ENCODE data around the gene FCAMR.
"Not testable (repeated sequence)": the region's sequence is repeated elsewhere in the genome, so short reads cannot be mapped to it uniquely, and the experiment has no call there.

Gene FCAMR

DNA sequence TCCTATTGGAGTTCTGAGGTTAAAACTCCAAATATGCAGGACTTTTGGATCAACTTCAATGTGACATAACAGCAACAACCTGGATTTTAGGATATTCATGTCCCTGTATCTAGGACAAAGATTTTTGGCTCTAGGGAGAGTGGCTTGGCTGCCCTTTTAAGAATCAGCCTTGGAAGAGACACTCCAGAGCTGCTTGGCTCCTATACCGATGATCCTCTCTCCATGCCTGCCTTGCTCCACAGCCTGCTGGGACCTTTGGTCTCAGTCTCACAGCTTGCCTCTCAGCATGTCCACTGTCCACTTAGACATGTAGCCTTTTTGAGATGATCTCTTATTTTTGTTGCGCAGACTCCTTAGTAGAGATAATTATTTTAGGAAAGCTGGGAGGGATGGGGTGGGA is 44.0 kb downstream of the FCAMR start:
- Histone ChIP-seq H3K9me3 (ENCODE audit: control insufficient read depth, insufficient read depth, low read length) (no peaks in the 10 kb centered on the region), H3K36me3 (ENCODE audit: control insufficient read depth, insufficient read depth, low read length) (no peaks in the 10 kb centered on the region), H3K4me3 (ENCODE audit: low read depth, low read length) (no peak overlapping the region), H3K27me3 (ENCODE audit: control insufficient read depth, insufficient read depth, low read length) (no peaks in the 10 kb centered on the region), H3K9ac (ENCODE audit: low read depth, low read length) (no peak overlapping the region), H3K4me1 (ENCODE audit: control insufficient read depth, insufficient read depth, low read length) (no peaks in the 10 kb centered on the region)

DNA sequence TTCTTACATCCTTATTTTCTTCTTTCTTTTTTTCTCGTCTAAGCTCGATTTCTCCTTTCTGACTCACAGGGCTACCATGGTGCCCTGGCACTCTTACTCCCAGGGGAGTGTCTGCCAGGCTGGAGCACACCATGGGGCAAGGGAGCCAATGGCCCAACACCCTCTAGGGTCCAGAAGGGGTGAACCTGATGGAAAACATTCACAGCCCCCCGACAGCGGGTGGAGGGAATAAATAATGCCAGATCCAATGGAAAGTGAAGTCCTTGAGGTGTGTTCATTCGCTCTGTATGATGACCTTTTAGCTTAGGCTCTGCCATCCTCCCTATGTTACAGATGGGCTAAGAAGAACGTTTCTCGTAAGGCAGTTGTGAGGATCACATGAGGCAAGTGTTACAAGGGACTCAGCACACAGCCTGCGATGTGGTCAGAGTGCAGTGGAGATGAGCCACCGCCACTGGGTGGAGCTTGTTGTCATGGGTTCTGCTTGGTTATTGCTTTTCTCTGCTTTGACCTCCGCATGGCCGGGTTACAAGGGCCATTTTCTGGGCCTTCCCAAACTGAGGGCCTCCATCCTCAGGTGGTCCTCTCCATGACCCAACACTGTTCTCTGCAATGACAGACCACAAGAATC is 45.0 kb downstream of the FCAMR start:
- Histone ChIP-seq H3K4me3 (ENCODE audit: low read depth, low read length) (no peak overlapping the region), H3K4me1 (ENCODE audit: control insufficient read depth, insufficient read depth, low read length) (no peaks in the 10 kb centered on the region), H3K27me3 (ENCODE audit: control insufficient read depth, insufficient read depth, low read length) (no peaks in the 10 kb centered on the region), H3K36me3 (ENCODE audit: control insufficient read depth, insufficient read depth, low read length) (no peaks in the 10 kb centered on the region), H3K9me3 (ENCODE audit: control insufficient read depth, insufficient read depth, low read length) (no peaks in the 10 kb centered on the region), H3K9ac (ENCODE audit: low read depth, low read length) (no peak overlapping the region)

DNA sequence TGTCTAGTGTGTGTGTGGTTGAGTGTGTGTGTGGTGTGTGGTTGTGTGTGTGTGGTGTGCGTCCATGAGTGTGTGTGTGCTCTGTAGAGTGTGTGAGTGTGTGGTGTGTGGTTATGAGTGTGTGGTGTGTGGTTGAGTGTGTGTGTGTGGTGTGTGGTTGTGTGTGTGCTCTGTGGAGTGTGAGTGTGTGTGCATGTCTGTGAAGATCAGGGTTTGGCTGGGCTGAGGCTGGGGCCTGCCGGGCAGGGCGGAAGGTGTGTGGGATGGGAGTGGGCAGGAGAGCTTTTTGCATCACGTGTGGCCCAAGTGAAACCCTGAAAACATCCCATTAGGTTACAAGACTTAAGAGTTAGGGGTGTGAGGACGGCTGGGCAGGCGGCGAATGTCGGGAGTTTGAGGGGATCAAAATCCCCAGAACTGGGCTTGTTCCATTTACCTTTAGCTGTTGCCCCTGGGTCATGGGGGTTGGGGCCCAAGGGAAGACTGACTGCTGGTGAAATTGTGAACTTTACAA is 45.6 kb downstream of the FCAMR start:
- Histone ChIP-seq H3K4me1 (ENCODE audit: control insufficient read depth, insufficient read depth, low read length) (no peaks in the 10 kb centered on the region), H3K9ac (ENCODE audit: low read depth, low read length) (no peak overlapping the region), H3K4me3 (ENCODE audit: low read depth, low read length) (no peak overlapping the region), H3K27me3 (ENCODE audit: control insufficient read depth, insufficient read depth, low read length) (no peaks in the 10 kb centered on the region), H3K36me3 (ENCODE audit: control insufficient read depth, insufficient read depth, low read length) (no peaks in the 10 kb centered on the region), H3K9me3 (ENCODE audit: control insufficient read depth, insufficient read depth, low read length) (no peaks in the 10 kb centered on the region)

DNA sequence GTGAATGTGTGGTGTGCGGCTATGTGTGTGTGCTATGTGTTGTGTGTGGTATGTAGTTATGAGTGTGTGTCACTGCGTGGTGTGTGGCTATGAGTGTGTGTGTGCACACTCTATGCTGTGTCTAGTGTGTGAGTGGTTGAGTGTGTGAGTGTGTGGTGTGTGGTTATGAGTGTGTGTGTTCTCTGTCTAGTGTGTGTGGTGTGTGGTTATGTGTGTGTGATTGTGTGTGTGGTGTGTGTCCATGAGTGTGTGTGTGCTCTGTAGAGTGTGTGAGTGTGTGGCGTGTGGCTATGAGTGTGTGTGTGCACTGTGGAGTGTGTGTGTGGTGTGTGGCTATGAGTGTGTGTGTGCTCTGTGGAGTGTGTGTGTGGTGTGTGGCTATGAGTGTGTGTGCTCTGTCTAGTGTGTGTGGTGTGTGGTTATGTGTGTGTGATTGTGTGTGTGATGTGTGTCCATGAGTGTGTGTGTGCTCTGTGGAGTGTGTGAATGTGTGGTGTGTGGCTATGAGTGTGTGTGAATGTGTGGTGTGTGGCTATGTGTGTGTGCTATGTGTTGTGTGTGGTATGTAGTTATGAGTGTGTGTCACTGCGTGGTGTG is 46.2 kb downstream of the FCAMR start:
- H3K27me3 ChIP-seq (ENCODE audit: control insufficient read depth, insufficient read depth, low read length); H3K36me3 ChIP-seq (ENCODE audit: control insufficient read depth, insufficient read depth, low read length); H3K9me3 ChIP-seq (ENCODE audit: control insufficient read depth, insufficient read depth, low read length); H3K4me3 ChIP-seq (ENCODE audit: low read depth, low read length); H3K4me1 ChIP-seq (ENCODE audit: control insufficient read depth, insufficient read depth, low read length); H3K9ac ChIP-seq (ENCODE audit: low read depth, low read length): not testable (repeated sequence)

DNA sequence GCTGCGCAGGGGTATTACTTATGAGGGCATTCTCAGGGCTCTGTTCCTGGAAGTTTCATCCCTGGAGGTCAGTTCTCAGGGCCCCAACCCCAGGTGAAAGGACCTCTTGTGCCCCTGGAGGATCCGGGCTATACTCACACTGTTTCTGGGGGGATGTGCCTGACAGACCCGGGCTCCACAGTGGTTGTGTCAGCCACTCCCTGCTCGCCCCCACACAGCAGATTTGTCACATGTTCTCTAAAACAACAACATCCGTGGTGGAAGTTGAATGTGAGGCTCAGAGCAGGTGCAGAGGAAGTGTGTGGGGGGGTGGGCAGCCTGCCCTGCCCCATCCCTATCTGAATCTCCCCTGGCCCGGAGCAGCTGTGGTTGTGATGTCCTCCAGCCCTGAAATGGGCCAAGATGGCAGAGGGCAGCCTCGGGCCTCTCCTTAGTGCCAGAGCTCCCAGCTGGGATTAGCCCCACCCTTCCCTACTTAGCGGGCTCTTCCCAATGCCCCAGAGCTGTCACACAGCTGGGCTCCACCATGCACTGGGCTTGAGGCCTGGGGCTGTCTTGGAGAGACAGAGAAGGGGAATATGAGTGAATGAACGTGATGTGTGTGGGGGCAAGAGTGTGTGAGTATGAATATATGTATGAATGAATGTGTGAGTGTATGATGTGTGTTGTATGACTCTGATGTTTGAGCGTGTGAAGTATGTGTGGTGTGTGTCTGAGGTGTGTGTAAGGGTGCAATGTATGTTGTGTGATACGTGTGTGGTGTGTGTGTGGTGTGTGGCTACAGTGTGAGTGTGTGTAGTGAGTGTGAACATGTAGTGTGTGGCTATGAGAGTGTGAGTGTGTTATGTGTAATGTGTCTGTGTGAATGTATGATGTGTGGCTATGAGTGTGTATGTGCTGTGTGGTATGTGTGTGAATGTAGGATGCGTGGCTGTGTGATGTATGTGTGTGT is 47.0 kb downstream of the FCAMR start:
- Histone ChIP-seq H3K27me3 (ENCODE audit: control insufficient read depth, insufficient read depth, low read length) (no peaks in the 10 kb centered on the region), H3K4me1 (ENCODE audit: control insufficient read depth, insufficient read depth, low read length) (no peaks in the 10 kb centered on the region), H3K4me3 (ENCODE audit: low read depth, low read length) (no peak overlapping the region), H3K9ac (ENCODE audit: low read depth, low read length) (no peak overlapping the region), H3K9me3 (ENCODE audit: control insufficient read depth, insufficient read depth, low read length) (no peaks in the 10 kb centered on the region), H3K36me3 (ENCODE audit: control insufficient read depth, insufficient read depth, low read length) (no peaks in the 10 kb centered on the region)

DNA sequence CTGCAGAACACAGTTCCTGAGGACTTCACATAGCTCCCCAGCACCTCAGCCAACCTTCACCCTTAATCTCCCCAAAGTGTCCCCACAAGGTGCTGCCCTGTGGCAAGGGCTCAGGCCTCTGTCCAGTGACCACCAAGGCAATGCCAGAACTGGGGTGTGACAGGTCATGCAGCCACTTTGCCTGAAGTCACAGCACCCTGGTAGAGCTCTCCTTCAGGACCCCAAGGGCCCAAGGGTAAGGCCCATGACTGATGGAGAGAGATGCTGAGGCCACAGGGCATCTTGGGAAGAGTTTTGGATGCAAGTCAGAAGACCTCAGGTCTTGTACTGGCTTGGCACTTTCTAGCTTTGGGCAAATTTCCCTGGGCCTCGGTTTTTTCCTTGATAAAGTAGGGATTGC is 47.7 kb downstream of the FCAMR start:
- no peaks in the 10 kb centered on the region for H3K4me1 ChIP-seq (ENCODE audit: control insufficient read depth, insufficient read depth, low read length)
- H3K36me3 ChIP-seq (ENCODE audit: control insufficient read depth, insufficient read depth, low read length) = no peaks in the 10 kb centered on the region
- H3K9me3 ChIP-seq (ENCODE audit: control insufficient read depth, insufficient read depth, low read length) = no peaks in the 10 kb centered on the region
- H3K27me3 ChIP-seq (ENCODE audit: control insufficient read depth, insufficient read depth, low read length) = no peaks in the 10 kb centered on the region
- H3K9ac ChIP-seq (ENCODE audit: low read depth, low read length) = no peak overlapping the region
- H3K4me3 ChIP-seq (ENCODE audit: low read depth, low read length) = no peak overlapping the region

DNA sequence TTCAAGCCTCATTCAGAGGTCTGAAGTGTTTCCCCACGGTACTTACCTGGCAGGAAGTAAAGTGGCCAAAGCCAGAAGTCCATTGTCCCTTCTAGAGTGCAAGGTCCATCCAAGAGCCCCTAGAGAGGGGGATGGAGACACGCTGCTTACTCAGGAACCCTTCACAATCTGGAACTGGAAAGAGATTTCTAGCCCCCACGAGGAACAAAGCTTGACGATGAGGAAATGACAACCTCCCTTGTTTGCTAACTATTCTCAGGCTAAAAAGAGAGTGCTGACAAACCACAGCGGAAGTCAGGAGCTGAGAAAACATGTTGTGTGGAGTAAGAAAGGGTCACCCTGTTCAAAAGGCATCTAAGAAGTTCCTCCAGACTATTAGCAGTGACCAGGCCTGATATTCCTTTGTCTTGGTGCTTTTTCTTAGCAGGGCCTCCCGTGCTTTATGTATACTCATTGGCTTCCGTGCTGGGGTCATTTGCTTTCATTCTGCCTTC is 48.4 kb downstream of the FCAMR start, which contains the start of gene FCMR:
FCMR (minus strand) TSS at position 170 of the 494 bp plus-strand sequence; CDS start at position 83, 87 bp downstream.
- Histone ChIP-seq H3K36me3 (ENCODE audit: control insufficient read depth, insufficient read depth, low read length) (no peaks in the 10 kb centered on the region), H3K9ac (ENCODE audit: low read depth, low read length) (no peak within 1 kb of the TSS)

DNA sequence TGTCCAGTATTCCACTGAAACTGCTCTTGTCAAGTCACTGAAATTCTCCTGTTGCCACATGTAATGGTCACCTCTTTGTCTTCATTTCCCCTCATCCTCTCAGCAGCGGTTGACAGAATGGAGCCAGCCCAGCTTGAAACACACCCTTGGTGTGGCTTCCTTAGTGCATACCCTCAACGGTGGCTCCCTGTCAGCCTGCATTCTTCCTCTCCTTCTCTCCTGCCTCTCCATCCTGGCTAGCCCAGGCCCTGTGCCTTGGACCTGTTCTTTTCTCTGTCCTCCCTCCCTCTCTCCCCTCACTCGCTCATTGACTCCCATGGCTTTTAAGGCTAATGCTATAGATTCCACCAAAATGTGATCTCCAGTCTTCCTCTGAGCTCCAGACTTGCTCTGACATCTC is 52.2 kb downstream of the FCAMR start:
- Histone ChIP-seq H3K27me3 (ENCODE audit: control insufficient read depth, insufficient read depth, low read length) (no peaks in the 10 kb centered on the region), H3K9me3 (ENCODE audit: control insufficient read depth, insufficient read depth, low read length) (no peaks in the 10 kb centered on the region), H3K4me3 (ENCODE audit: low read depth, low read length) (no peak overlapping the region), H3K4me1 (ENCODE audit: control insufficient read depth, insufficient read depth, low read length) (no peaks in the 10 kb centered on the region), H3K9ac (ENCODE audit: low read depth, low read length) (no peak overlapping the region), H3K36me3 (ENCODE audit: control insufficient read depth, insufficient read depth, low read length) (no peaks in the 10 kb centered on the region)

More for the DNA sequence above, 48.4 kb downstream of the FCAMR start, which contains the start of gene FCMR:
- Histone ChIP-seq H3K9me3 (ENCODE audit: control insufficient read depth, insufficient read depth, low read length) (no peaks in the 10 kb centered on the region), H3K27me3 (ENCODE audit: control insufficient read depth, insufficient read depth, low read length) (no peaks in the 10 kb centered on the region), H3K4me1 (ENCODE audit: control insufficient read depth, insufficient read depth, low read length) (no peaks in the 10 kb centered on the region), H3K4me3 (ENCODE audit: low read depth, low read length) (no peak within 1 kb of the TSS)

DNA sequence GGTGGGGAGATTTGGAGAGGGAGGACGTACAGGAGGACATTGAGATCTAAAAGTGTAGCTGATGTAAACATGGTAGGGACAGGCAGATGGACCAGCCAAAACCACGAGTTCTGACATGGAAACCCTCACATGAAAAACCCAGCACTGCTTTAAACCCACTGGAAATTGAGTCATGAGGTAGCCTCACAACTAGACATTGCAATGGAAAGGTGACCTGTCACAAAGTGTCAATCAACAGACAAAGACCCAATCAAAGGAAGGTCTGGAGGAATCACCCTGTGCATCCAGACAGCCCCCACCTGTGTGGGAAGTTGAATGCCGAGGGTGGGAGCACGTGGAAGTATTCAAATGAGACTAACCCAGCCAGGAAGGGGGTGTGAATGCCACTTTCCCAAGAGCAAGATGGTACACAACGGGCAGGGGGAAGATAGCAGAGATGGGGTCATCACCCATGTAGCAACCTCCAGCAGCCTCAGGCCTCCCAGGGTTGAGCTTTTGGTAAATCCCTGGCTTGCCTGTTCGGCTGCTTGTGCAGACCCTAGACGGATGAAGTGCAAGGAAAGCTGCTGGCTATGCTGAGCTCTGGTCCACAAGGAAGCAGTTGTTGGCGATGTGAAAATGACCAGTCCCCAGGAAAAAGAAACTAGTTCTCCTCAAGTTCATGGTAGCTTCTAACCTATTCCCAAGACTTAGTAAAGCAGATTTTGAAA is 54.1 kb downstream of the FCAMR start:
- Histone ChIP-seq H3K9ac (ENCODE audit: low read depth, low read length) (no peak overlapping the region), H3K4me3 (ENCODE audit: low read depth, low read length) (no peak overlapping the region), H3K27me3 (ENCODE audit: control insufficient read depth, insufficient read depth, low read length) (peaks cover 3% of the 10 kb centered on the region), H3K36me3 (ENCODE audit: control insufficient read depth, insufficient read depth, low read length) (no peaks in the 10 kb centered on the region), H3K9me3 (ENCODE audit: control insufficient read depth, insufficient read depth, low read length) (no peaks in the 10 kb centered on the region), H3K4me1 (ENCODE audit: control insufficient read depth, insufficient read depth, low read length) (no peaks in the 10 kb centered on the region)

DNA sequence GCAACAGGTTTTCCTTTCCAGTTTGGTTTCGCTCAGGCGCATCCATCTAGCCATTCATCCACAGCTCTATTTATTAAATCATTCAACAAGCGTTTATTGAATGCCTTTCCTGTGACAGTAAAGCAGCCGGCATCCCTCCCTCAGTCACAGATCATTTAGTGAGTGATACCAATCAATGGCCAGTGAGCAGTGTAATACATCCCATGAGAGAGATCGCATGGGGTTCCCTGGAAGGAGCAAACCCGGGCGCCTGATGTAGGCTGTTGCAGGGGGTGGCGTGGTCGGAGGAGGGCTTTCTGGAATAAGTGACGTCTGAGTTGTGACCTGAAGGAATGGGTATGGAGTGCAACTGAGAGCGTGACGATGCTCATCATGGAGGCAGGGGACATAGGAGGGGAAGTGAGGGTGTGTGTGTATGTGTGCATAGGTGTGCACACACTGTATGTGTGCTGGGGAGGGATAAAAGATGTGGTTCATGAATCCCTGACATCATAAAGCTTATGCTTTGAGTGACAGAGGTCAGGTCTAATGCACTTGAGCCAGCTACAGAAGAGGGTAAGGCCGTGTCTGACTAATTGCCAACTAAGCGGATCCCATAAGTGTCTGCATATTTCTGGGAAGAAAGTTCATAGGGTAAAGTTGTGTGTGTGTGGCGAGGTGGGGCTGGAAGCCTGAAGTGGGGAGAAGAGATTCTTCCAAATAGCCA is 55.1 kb downstream of the FCAMR start:
- peaks cover 11% of the 10 kb centered on the region for H3K27me3 ChIP-seq (ENCODE audit: control insufficient read depth, insufficient read depth, low read length)

More for the DNA sequence above, 55.1 kb downstream of the FCAMR start:
- peaks cover under 1% of the 10 kb centered on the region for H3K4me1 ChIP-seq (ENCODE audit: control insufficient read depth, insufficient read depth, low read length)
- H3K36me3 ChIP-seq (ENCODE audit: control insufficient read depth, insufficient read depth, low read length) = no peaks in the 10 kb centered on the region
- H3K9ac ChIP-seq (ENCODE audit: low read depth, low read length) = no peak overlapping the region
- H3K4me3 ChIP-seq (ENCODE audit: low read depth, low read length) = no peak overlapping the region
- no peaks in the 10 kb centered on the region for H3K9me3 ChIP-seq (ENCODE audit: control insufficient read depth, insufficient read depth, low read length)
